ENCODE data around the gene FARP1.

The FARP1 gene

GRCh38 chr13:98478189-98479129 lies 335.6 kb downstream of the FARP1 start:
- ChIA-PET POLR2A (no interaction called here), CTCF (interaction anchor here (1.2 to 1.9 kb wide), 4 partner anchors 11 to 63 kb away, joined by 3 to 7 read pairs (median 4); no protein-coding TSS in a partner anchor)
- DNase-seq (ENCODE audit: extremely low spot score), result peak; percentile 47
- no peak for TF ChIP-seq CTCF (IDR thresholded peaks at IDR 0.05; ENCODE audit: control extremely low read depth, extremely low read depth, low read depth, missing control alignments)

GRCh38 chr13:98479496-98480003 lies 336.7 kb downstream of the FARP1 start:
- CTCF ChIA-PET, result interaction anchor here (1.2 to 1.9 kb wide), 3 partner anchors 34 to 173 kb away, joined by 3 to 6 read pairs (median 5); no protein-coding TSS in a partner anchor
- DNase-seq (ENCODE audit: extremely low spot score), result no peak
- TF ChIP-seq CTCF (IDR thresholded peaks at IDR 0.05; ENCODE audit: control extremely low read depth, extremely low read depth, low read depth, missing control alignments), result no peak
- POLR2A ChIA-PET, result no interaction called here

GRCh38 chr13:98480915-98481877 lies 338.3 kb downstream of the FARP1 start:
- ChIA-PET POLR2A (interaction anchor here (0.8 kb wide), 1 partner anchor 794 kb away, joined by 3 read pairs; no protein-coding TSS in a partner anchor), CTCF (interaction anchor here (0.9 to 6.4 kb wide), 8 partner anchors 13 to 173 kb away, joined by 3 to 36 read pairs (median 4); no protein-coding TSS in a partner anchor)
- peak; percentile 70 for DNase-seq (ENCODE audit: extremely low spot score)
- no peak for TF ChIP-seq CTCF (IDR thresholded peaks at IDR 0.05; ENCODE audit: control extremely low read depth, extremely low read depth, low read depth, missing control alignments)

- POLR2A ChIA-PET, result no interaction called here
- TF ChIP-seq CTCF (IDR thresholded peaks at IDR 0.05; ENCODE audit: control extremely low read depth, extremely low read depth, low read depth, missing control alignments), result peak; percentile 42
- CTCF ChIA-PET, result interaction anchor here (1.0 to 6.4 kb wide), 15 partner anchors 11 to 360 kb away, joined by 3 to 36 read pairs (median 4); no protein-coding TSS in a partner anchor
- DNase-seq (ENCODE audit: extremely low spot score), result peak; percentile 45
These were observed 339.9 kb downstream of the FARP1 start for GRCh38 chr13:98482476-98483444.

- DNase-seq (ENCODE audit: extremely low spot score), result no peak
- TF ChIP-seq CTCF (IDR thresholded peaks at IDR 0.05; ENCODE audit: control extremely low read depth, extremely low read depth, low read depth, missing control alignments), result no peak
- ChIA-PET CTCF (interaction anchor here (0.8 to 6.4 kb wide), 12 partner anchors 11 to 359 kb away, joined by 3 to 36 read pairs (median 4); no protein-coding TSS in a partner anchor), POLR2A (interaction anchor here (1.2 kb wide), 1 partner anchor 25 kb away, joined by 3 read pairs; no protein-coding TSS in a partner anchor)
These were observed 340.9 kb downstream of the FARP1 start for GRCh38 chr13:98483601-98484288.
